ENCODE results near the gene STXBP6. TPM values are rescaled to one million over a fixed set of nuclear protein-coding genes. Genes with fewer than 3 reads are reported as not detected.

STXBP6 gene
- total and polyA plus RNA-seq, 2 of the 13 experiments (the other 11 are each of a cell fraction or from before 2014, with no cell fraction given), result 35.3 to 42.8 TPM

- TF ChIP-seq ZNF101 (CRISPR knock-in tag; IDR thresholded peaks at IDR 0.05; ENCODE audit: borderline replicate concordance, low read depth) (no peak), ZNF513 (CRISPR knock-in tag; conservative IDR thresholded peaks at IDR 0.05) (no peak), KDM6A (CRISPR knock-in tag; IDR thresholded peaks at IDR 0.05; ENCODE audit: low read depth) (no peak), GTF2F1 (IDR thresholded peaks at IDR 0.05; ENCODE audit: low read length) (no peak), ZMAT5 (CRISPR knock-in tag; IDR thresholded peaks at IDR 0.05; ENCODE audit: borderline replicate concordance, low read depth) (no peak), MYC (CRISPR knock-in tag; IDR thresholded peaks at IDR 0.05; ENCODE audit: borderline replicate concordance) (no peak), MAFF (IDR thresholded peaks at IDR 0.05; ENCODE audit: low read depth, low read length) (no peak), ONECUT2 (CRISPR knock-in tag; IDR thresholded peaks at IDR 0.05) (no peak), NCOA1 (CRISPR knock-in tag; IDR thresholded peaks at IDR 0.05) (no peak), ARID3A (IDR thresholded peaks at IDR 0.05; ENCODE audit: low read depth, low read length) (peak; percentile 87), HINFP (CRISPR knock-in tag; IDR thresholded peaks at IDR 0.05; ENCODE audit: low read depth) (no peak), ELK4 (CRISPR knock-in tag; IDR thresholded peaks at IDR 0.05; ENCODE audit: borderline replicate concordance) (no peak), ZNF503 (CRISPR knock-in tag; IDR thresholded peaks at IDR 0.05) (peak; percentile 61; the same call in 1 of the 2 replicates), SP140L (CRISPR knock-in tag; IDR thresholded peaks at IDR 0.05; ENCODE audit: borderline replicate concordance) (no peak), PATZ1 (CRISPR knock-in tag; IDR thresholded peaks at IDR 0.05) (no peak), ZBTB33 (CRISPR knock-in tag; IDR thresholded peaks at IDR 0.05) (no peak)
These were observed 67.3 kb downstream of the STXBP6 start (continued) for GRCh38 chr14:24982472-24983155.

Measured in HepG2 (cell line).